BLaER1 treated with 17β-estradiol and CSF1 and Interleukin-3, amounts not matched to agents 10 nM and 100 nM (cell line): ENCODE data around the gene KLRG1.
A peak's percentile ranks its signal among the peaks of the same experiment; 100 is the strongest.

Experiments used
- H3K27ac ChIP-seq, 11 experiments: shearing (Covaris generic); formaldehyde crosslinking; 2 replicates each; pipeline ENCODE4 v1.8.1; 2022
- H3K27me3 ChIP-seq, 11 experiments: shearing (Covaris generic); formaldehyde crosslinking; 2 replicates each; pipeline ENCODE4 v1.8.1; 2022
- H3K36me3 ChIP-seq, 11 experiments: shearing (Covaris generic); formaldehyde crosslinking; 2 replicates each; pipeline ENCODE4 v1.8.1; 2022
- H3K4me1 ChIP-seq, 10 experiments: shearing (Covaris generic); formaldehyde crosslinking; 2 replicates each; pipeline ENCODE4 v1.8.1; 2022
- H3K4me2 ChIP-seq, 11 experiments: shearing (Covaris generic); formaldehyde crosslinking; 2 replicates each; pipeline ENCODE4 v1.8.1; 2022
- H3K4me3 ChIP-seq, 10 experiments: shearing (Covaris generic); formaldehyde crosslinking; 2 replicates each; pipeline ENCODE4 v1.8.1; 2022
- H3K9ac ChIP-seq, 11 experiments: shearing (Covaris generic); formaldehyde crosslinking; 2 replicates each; pipeline ENCODE4 v1.8.1; 2022
- H3K9me3 ChIP-seq, 11 experiments: shearing (Covaris generic); formaldehyde crosslinking; replicated peaks in 1 of 11; 2 replicates each; pipeline ENCODE4 v1.8.1; 2022
- H4K20me1 ChIP-seq, 11 experiments: shearing (Covaris generic); formaldehyde crosslinking; 2 replicates each; pipeline ENCODE4 v1.8.1; 2022
- Cebpa-rat ChIP-seq, 11 experiments: shearing (Covaris generic); IDR thresholded peaks; 2 replicates each; pipeline ENCODE4 v1.8.1; 2022

KLRG1 gene

DNA sequence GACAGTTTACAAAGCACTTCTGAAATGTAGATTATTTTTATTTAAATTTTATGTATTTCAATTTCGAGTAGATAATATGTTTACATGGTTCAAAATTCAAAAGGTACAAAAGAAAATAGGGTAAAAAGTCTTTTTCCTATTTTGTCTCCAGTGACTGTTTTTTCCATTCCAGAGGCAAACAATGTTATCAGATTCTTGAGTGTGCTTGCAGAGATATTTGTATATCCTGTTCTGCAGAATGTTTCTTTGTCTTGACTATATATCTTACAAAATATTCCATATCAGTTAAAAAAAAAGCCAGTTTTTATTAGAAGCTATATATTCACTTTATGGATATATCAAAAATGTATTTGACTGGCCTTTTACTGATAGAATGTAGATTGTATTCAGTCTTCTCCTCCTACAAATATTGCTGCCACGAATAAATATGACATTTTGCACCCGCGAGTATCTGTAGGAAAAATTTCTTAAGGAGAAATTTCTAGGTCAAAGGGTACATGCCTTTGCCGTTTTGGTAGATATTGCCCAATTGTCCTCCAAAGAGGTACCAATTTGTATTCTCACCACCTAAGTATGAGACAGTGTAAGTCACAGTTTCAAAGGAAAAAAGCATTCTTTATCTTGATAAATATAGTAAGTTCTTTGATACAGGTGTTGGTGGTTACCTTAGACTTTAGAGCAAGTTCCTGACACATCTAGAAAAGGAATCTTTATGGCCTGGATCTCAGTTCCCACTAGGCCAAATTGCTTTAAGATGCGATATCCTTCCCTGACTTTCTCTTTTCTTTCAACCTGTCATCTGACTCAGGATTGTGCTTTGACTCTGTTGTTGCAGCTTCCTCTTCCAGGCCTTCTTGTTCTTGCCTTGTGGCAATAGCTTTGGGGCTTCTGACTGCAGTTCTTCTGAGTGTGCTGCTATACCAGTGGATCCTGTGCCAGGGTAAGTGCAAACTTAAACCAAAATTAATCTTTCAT, 2.3 kb downstream of the KLRG1 start:
- no peak overlapping the region; a peak in 1 of 22 replicates for H3K27ac ChIP-seq
- H3K9me3 ChIP-seq = no peaks in the 10 kb centered on the region
- no peak overlapping the region for H3K4me3 ChIP-seq
- H3K9ac ChIP-seq = no peak overlapping the region
- H3K4me1 ChIP-seq = peaks cover 12 to 63% (median 35%) of the 10 kb centered on the region in 10 experiments
- no peak for TF ChIP-seq Cebpa-rat (IDR thresholded peaks at IDR 0.05)
- no peaks in the 10 kb centered on the region for H3K27me3 ChIP-seq
- H4K20me1 ChIP-seq = no peaks in the 10 kb centered on the region
- no peaks in the 10 kb centered on the region for H3K36me3 ChIP-seq
- peak overlapping the region in 2 of 11 experiments; percentile 33 to 44; a peak in 3 of 22 replicates for H3K4me2 ChIP-seq

DNA sequence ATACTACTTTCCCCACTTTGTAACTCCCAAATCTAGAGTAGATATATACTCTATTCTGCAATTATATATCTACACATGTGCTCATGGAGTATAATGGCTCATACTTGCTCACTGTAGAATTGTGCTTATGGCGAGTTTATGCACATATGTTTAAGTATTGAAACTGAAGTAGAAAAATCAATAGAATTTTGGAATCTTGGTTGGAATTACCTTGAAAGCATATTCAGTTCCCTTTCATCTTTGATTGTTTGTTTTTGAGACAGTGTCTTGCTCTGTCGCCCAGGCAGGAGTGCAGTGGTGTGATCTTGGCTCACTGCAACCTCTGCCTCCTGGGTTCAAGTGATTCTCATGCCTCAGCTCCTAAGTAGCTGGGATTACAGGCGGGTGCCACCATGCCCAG, 4.5 kb downstream of the KLRG1 start:
- no peak overlapping the region for H3K4me2 ChIP-seq
- H3K36me3 ChIP-seq = no peaks in the 10 kb centered on the region
- H3K9ac ChIP-seq = no peak overlapping the region
- H3K4me3 ChIP-seq = no peak overlapping the region
- peaks cover 11 to 51% (median 16%) of the 10 kb centered on the region in 10 experiments for H3K4me1 ChIP-seq
- H3K27me3 ChIP-seq = no peaks in the 10 kb centered on the region
- no peaks in the 10 kb centered on the region for H3K9me3 ChIP-seq
- no peak overlapping the region for H3K27ac ChIP-seq
- H4K20me1 ChIP-seq = no peaks in the 10 kb centered on the region
- no peak for TF ChIP-seq Cebpa-rat (IDR thresholded peaks at IDR 0.05)

DNA sequence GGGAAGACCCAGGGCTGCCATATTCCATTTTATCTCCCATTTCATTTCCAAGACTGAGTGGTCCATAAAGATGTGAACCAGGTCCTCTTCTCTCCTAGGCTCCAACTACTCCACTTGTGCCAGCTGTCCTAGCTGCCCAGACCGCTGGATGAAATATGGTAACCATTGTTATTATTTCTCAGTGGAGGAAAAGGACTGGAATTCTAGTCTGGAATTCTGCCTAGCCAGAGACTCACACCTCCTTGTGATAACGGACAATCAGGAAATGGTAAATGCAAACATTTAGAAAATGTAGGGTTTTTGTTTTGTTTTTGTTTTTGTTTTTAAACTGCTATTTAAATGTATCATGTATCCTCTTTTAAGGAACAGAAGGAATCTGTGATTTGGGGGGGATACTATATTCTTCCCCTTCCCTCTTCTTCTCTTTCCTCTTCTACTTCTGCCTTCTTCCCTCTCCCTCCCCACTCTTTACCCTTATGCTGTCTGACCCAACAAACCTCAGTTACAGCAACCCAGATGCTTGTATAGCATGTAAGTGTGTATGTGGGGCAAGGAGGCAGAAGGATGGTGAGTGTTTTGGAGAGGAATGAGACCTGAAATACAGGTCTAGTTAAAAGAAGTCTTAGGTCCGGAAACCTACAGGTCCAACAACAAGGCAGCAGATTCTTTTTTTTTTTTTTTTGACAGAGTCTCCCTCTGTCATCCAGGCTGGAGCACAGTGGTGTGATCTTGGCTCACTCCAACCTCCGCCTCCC, 5.9 kb downstream of the KLRG1 start:
- Histone ChIP-seq H3K27me3 (no peaks in the 10 kb centered on the region), H3K9ac (no peak overlapping the region), H3K4me2 (peak overlapping the region in 1 of 11 experiments; percentile 9; a peak in 1 of 22 replicates), H3K4me1 (peaks cover 0 to 38% (median 2%) of the 10 kb centered on the region in 10 experiments; a peak in 12 of 20 replicates), H4K20me1 (no peaks in the 10 kb centered on the region), H3K27ac (no peak overlapping the region), H3K9me3 (no peaks in the 10 kb centered on the region), H3K36me3 (no peaks in the 10 kb centered on the region), H3K4me3 (no peak overlapping the region)
- TF ChIP-seq Cebpa-rat (IDR thresholded peaks at IDR 0.05) = no peak

DNA sequence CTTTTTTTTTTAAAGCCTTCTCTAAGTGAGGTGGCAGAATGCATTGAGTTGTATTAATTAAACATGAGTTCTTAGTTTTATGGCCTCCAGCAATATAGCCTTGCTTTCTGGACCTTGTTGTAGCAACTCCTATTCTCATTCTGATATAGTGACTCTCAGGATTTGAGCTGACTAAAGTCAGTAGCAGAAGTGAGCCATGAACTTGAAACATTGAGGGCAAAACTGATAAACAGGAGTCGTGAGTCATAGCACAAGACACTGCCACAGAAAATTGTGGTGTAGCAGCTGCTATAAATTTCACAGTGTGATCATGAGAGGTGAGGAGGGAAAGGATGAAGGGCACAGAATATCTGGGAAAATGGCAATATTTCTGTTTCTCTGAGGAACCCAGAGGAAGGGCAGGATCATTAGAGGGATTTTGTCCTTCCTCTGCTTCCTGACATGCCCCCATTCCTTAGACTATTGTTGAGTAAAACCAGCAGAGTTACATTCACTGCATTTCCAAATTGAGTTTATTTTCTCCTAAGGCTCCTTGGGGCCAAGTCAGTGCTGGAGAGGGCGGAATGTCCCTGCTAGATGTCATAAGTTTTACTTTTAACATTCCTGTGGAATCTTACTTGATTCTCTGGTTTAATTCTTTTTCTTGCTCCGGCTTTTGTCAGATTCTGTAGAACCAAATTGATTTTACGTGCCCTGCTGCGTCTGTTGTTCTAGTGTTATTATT, 7.5 kb downstream of the KLRG1 start:
- H3K27ac ChIP-seq = peak overlapping the region in 4 of 11 experiments; percentile 13 to 50 (median 46); a peak in 5 of 22 replicates
- H3K9me3 ChIP-seq = no peaks in the 10 kb centered on the region
- peak overlapping the region in 2 of 11 experiments; percentile 22 to 35; a peak in 2 of 22 replicates for H3K9ac ChIP-seq
- TF ChIP-seq Cebpa-rat (IDR thresholded peaks at IDR 0.05) = no peak
- H3K4me3 ChIP-seq = no peak overlapping the region
- H3K4me2 ChIP-seq = peak overlapping the region in 4 of 11 experiments; percentile 27 to 72 (median 43); a peak in 7 of 22 replicates
- no peaks in the 10 kb centered on the region for H3K27me3 ChIP-seq
- H3K36me3 ChIP-seq = no peaks in the 10 kb centered on the region
- no peaks in the 10 kb centered on the region for H4K20me1 ChIP-seq
- H3K4me1 ChIP-seq = peaks cover 0 to 32% (median 2%) of the 10 kb centered on the region in 10 experiments; a peak in 8 of 20 replicates

DNA sequence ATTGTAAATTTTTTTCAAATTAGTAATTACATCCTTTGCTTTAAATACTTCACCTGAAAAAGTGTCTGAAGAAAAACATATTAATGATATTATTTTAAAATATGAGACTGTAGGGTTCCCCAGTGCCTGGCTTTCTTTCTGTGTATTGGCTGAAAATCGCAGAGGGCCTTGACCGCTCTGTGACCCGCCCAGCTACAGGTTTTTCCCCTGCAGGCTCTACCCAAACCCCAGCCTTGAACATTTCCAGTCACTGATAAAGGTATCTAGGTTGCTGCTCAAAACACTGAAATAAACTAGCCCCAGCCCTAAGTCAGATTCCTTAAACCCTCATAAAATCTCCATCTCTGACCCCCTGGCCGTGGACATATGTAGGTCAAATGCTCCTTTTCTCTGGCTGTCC, 11.9 kb downstream of the KLRG1 start:
- Histone ChIP-seq H3K4me1 (peaks cover 0 to 15% (median 0%) of the 10 kb centered on the region in 10 experiments; a peak in 8 of 20 replicates), H3K9me3 (no peaks in the 10 kb centered on the region), H3K9ac (no peak overlapping the region), H3K4me2 (no peak overlapping the region), H4K20me1 (no peaks in the 10 kb centered on the region), H3K4me3 (no peak overlapping the region), H3K27ac (no peak overlapping the region), H3K27me3 (no peaks in the 10 kb centered on the region), H3K36me3 (no peaks in the 10 kb centered on the region)
- no peak for TF ChIP-seq Cebpa-rat (IDR thresholded peaks at IDR 0.05)

DNA sequence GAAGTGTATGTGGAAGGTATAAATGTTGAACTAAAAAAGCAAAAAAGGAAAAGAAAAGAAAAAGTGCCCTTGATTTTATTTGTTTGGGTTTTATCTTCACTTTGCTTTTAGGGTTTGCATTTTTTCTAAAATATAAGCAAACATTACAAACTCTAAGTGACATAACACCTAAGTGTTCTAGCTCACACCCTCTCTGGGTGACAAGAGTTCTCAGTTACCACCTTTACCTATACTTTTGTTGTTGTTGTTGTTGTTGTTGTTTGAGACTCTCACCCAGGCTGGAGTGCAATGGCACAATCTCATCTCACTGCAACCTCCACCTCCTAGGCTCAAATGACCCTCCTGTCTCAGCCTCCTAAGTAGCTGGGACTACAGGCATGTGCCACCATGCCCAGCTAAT, 13.0 kb downstream of the KLRG1 start:
- no peaks in the 10 kb centered on the region for H3K36me3 ChIP-seq
- H3K4me3 ChIP-seq = no peak overlapping the region
- no peak overlapping the region for H3K4me2 ChIP-seq
- H3K9ac ChIP-seq = no peak overlapping the region
- H3K4me1 ChIP-seq = peaks cover 0 to 4% (median 0%) of the 10 kb centered on the region in 10 experiments; a peak in 3 of 20 replicates
- no peaks in the 10 kb centered on the region for H3K9me3 ChIP-seq
- no peak overlapping the region for H3K27ac ChIP-seq
- TF ChIP-seq Cebpa-rat (IDR thresholded peaks at IDR 0.05) = no peak
- H4K20me1 ChIP-seq = no peaks in the 10 kb centered on the region
- H3K27me3 ChIP-seq = no peaks in the 10 kb centered on the region

DNA sequence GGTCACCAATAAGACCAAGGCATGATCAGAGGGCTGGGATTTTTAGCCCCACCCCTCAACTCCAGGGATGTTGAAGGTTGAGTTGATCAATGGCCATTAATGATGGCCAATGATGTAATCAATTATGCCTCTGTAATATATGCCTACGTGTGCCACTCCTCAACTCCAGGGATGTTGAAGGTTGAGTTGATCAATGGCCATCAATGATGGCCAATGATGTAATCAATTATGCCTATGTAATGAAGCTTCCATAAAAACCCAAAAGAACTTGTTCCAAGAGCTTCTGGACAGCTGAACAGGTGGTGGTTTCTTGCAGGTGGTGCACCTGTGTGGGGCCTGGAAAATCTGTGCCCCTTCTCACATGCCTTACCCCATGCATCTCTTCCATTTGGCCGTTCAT, 33.2 kb downstream of the KLRG1 start:
- Histone ChIP-seq H3K9me3 (peaks cover 6 to 14% (median 10%) of the 10 kb centered on the region in 11 experiments; a peak in 18 of 22 replicates), H3K9ac (no peak overlapping the region)

DNA sequence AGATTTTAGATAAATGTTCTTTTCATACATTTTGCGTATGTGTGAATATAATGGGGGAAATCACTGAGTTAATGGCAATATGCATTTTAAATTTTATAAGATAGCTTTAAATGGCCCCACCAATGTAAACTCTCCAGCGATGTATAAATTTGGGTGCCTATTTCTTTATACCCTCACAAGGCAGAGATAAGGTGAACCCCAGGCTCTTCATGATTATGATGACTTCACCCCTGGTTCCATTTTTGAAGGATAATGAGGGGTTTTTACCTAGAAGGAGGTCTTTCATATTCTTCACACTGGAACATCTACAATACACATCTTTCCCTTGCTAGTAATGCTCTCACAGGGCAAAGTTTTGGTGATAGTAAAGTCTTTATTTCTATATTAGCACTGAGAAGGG, 35.2 kb downstream of the KLRG1 start:
- Histone ChIP-seq H4K20me1 (no peaks in the 10 kb centered on the region), H3K27ac (no peak overlapping the region), H3K9ac (no peak overlapping the region), H3K4me2 (peak overlapping the region in 6 of 11 experiments; percentile 1 to 82 (median 41); a peak in 9 of 22 replicates), H3K4me3 (no peak overlapping the region), H3K27me3 (no peaks in the 10 kb centered on the region), H3K4me1 (peaks cover 0 to 22% (median 4%) of the 10 kb centered on the region in 10 experiments; a peak in 10 of 20 replicates), H3K36me3 (no peaks in the 10 kb centered on the region), H3K9me3 (no peaks in the 10 kb centered on the region)
- TF ChIP-seq Cebpa-rat (IDR thresholded peaks at IDR 0.05) = no peak

More for the DNA sequence above, 33.2 kb downstream of the KLRG1 start:
- Histone ChIP-seq H3K4me1 (peaks cover 0 to 24% (median 4%) of the 10 kb centered on the region in 10 experiments; a peak in 10 of 20 replicates), H3K27me3 (no peaks in the 10 kb centered on the region), H3K4me2 (no peak overlapping the region), H3K4me3 (no peak overlapping the region), H3K36me3 (no peaks in the 10 kb centered on the region; a peak in 2 of 22 replicates), H3K27ac (no peak overlapping the region), H4K20me1 (no peaks in the 10 kb centered on the region)
- TF ChIP-seq Cebpa-rat (IDR thresholded peaks at IDR 0.05) = no peak
